ACC112 (cell line): Measurements from ENCODE around the gene OR2T1.

Source experiments
- H2AFZ ChIP-seq: fragments of 200-600 bp; sonication (generic); one replicate; pipeline ENCODE4 v1.6.0; 2017; ENCODE audit warnings: antibody characterized with exemption, low read length; ENCODE audit not compliant: unreplicated experiment
- H3K27ac ChIP-seq: fragments of 200-600 bp; sonication (generic); 2 replicates; pipeline ENCODE4 v1.5.1; 2014; ENCODE audit warnings: low read depth, mild to moderate bottlenecking, antibody characterized with exemption, low read length, moderate library complexity
- H3K27me3 ChIP-seq: fragments of 200-600 bp; sonication (generic); 2 replicates; pipeline ENCODE4 v1.6.1; 2014; ENCODE audit warnings: mild to moderate bottlenecking, antibody characterized with exemption, low read length, moderate library complexity, mixed read lengths; ENCODE audit not compliant: insufficient read depth
- H3K36me3 ChIP-seq: fragments of 200-600 bp; sonication (generic); 2 replicates; pipeline ENCODE4 v1.6.1; 2016; ENCODE audit warnings: mild to moderate bottlenecking, antibody characterized with exemption, low read length, moderate library complexity, mixed read lengths; ENCODE audit not compliant: insufficient read depth
- H3K4me1 ChIP-seq: fragments of 200-600 bp; sonication (generic); one replicate; pipeline ENCODE4 v1.6.1; 2016; ENCODE audit warnings: low read length, mixed read lengths; ENCODE audit not compliant: insufficient read depth, unreplicated experiment, control insufficient read depth
- H3K4me3 ChIP-seq: fragments of 200-600 bp; sonication (generic); 2 replicates; pipeline ENCODE4 v1.5.1; 2014; ENCODE audit warnings: mild to moderate bottlenecking, low read depth, low read length
- H3K79me2 ChIP-seq: fragments of 200-600 bp; sonication (generic); one replicate; pipeline ENCODE4 v1.6.0; 2016; ENCODE audit warnings: low read length; ENCODE audit not compliant: control insufficient read depth, unreplicated experiment, insufficient read depth

OR2T1 gene, protein sequence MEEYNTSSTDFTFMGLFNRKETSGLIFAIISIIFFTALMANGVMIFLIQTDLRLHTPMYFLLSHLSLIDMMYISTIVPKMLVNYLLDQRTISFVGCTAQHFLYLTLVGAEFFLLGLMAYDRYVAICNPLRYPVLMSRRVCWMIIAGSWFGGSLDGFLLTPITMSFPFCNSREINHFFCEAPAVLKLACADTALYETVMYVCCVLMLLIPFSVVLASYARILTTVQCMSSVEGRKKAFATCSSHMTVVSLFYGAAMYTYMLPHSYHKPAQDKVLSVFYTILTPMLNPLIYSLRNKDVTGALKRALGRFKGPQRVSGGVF

DNA sequence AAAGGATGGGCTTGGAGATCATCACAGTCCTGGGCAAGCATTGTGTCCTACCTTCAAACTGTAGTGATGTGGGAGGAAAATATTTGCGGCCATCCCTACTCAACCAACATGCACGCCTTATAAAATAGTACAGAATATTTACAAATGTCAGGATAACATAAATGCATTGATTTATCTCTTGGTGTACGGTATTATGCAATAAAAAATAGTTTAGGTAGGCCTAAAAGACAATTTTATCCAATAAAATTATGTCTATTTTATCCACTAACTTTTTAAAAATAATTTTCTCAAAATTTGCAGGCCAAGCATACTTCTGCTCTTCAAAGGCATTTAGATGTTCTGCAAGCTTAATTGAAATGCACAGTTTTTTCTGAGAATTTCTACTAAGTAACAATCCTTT, at the start of gene OR2T1:
OR2T1 (plus strand) TSS at position 301 of the 400 bp plus-strand sequence. CDS start 3,100 bp downstream, outside the sequence.
- H3K79me2 ChIP-seq = no peaks in the 10 kb centered on the region
- no peaks in the 10 kb centered on the region for H3K4me1 ChIP-seq
- H3K4me3 ChIP-seq = no peak within 1 kb of the TSS
- H3K27me3 ChIP-seq = no peaks in the 10 kb centered on the region
- no peaks in the 10 kb centered on the region for H3K36me3 ChIP-seq
- no peak within 1 kb of the TSS for H2AFZ ChIP-seq
- no peak within 1 kb of the TSS for H3K27ac ChIP-seq

DNA sequence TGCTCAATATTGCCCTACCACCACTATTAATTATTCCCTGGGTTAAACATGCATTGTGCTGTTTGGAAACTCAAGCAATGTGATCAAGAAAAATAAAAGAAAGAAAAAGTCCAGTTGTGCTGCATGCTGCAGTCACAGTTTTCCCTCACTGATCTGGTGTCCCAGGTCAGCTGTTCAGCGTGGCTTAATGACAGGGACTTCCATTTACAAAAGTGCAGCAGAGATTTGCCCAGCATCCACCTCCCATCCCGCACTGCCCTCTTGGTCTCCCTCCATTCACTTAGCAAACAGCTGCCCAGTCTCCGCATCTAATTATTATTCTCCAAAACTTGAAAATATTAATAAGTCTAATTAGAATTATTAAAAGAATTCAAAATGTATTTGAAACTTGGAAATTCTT, 43.4 kb upstream of the OR2T1 start:
- Histone ChIP-seq H3K79me2 (no peaks in the 10 kb centered on the region), H3K27ac (no peak overlapping the region), H2AFZ (no peak overlapping the region), H3K4me1 (no peaks in the 10 kb centered on the region), H3K36me3 (no peaks in the 10 kb centered on the region), H3K27me3 (no peaks in the 10 kb centered on the region), H3K4me3 (no peak overlapping the region)

DNA sequence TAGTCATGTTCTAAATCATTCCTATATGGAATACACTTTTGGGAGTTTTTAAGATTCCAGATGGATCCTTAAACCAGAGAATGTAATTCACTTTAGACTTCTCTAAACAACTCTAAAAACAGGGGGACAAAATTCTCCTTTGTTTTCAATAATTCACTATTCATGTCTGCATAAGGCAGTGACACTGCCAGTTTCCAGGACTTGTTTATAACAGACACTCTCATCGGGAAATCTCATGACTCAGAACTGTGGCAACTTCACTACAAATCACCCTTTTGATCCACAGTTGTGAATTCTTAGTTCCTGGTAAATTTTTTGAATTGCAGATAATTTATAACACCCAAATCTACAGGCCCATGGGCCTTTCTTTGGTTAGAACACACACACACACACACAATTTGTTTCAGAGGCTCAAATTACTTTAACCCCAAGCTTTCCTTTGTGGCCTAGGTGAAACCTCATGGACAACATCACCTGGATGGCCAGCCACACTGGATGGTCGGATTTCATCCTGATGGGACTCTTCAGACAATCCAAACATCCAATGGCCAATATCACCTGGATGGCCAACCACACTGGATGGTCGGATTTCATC, 41.6 kb upstream of the OR2T1 start, which contains the start of gene OR2T4:
OR2T4 (plus strand) TSS at position 545 of the 595 bp plus-strand sequence; CDS start at position 545, 0 bp downstream.
- no peak within 1 kb of the TSS for H3K27ac ChIP-seq
- no peak within 1 kb of the TSS for H2AFZ ChIP-seq
- H3K36me3 ChIP-seq = no peaks in the 10 kb centered on the region
- no peaks in the 10 kb centered on the region for H3K27me3 ChIP-seq
- H3K4me1 ChIP-seq = no peaks in the 10 kb centered on the region
- no peak within 1 kb of the TSS for H3K4me3 ChIP-seq
- no peaks in the 10 kb centered on the region for H3K79me2 ChIP-seq

DNA sequence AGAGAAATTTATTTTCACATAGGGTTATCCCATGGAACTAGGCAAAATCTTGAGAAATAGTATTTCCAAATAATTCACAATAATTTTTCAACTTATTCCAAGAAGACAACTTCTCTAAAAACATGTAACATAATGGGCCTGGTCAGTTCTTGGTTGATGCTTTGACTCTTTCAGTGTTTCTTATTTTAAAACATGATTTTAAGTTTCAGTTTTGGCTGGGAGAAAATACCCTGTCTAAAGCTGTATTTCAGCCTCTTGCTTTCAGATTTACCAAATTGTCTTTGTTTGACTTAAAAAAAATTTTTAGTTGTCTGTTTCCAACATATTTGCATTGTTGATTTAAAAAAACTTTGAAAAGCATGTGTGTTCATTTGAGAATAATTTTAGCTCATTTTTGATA, 36.2 kb upstream of the OR2T1 start:
- H3K27me3 ChIP-seq = no peaks in the 10 kb centered on the region

DNA sequence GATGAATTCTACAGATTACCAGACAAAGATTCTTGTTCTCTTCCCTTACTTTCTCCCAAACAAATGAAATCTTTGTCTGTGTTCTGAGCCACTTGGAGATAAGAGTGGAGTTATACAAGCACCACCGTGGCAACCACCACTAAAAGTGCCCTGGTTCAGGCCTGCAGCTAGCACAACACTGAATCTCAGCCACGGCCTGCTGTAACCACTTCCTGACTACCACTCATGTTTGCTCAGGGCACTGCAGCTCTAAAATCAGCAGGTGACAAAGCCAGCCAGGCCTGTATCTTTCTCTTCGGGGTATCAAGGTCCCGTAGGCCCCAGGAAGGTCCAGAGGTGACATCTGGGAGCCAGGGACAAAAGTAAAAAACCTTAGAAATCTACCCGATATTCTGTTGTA, 30.5 kb upstream of the OR2T1 start:
- H3K79me2 ChIP-seq = no peaks in the 10 kb centered on the region
- no peaks in the 10 kb centered on the region for H3K36me3 ChIP-seq
- no peak overlapping the region for H2AFZ ChIP-seq
- H3K27me3 ChIP-seq = no peaks in the 10 kb centered on the region
- H3K27ac ChIP-seq = no peak overlapping the region
- no peaks in the 10 kb centered on the region for H3K4me1 ChIP-seq
- H3K4me3 ChIP-seq = no peak overlapping the region

More for the DNA sequence above, 36.2 kb upstream of the OR2T1 start:
- H2AFZ ChIP-seq = no peak overlapping the region
- no peaks in the 10 kb centered on the region for H3K4me1 ChIP-seq
- H3K79me2 ChIP-seq = no peaks in the 10 kb centered on the region
- H3K27ac ChIP-seq = no peak overlapping the region
- no peaks in the 10 kb centered on the region for H3K36me3 ChIP-seq
- no peak overlapping the region for H3K4me3 ChIP-seq

DNA sequence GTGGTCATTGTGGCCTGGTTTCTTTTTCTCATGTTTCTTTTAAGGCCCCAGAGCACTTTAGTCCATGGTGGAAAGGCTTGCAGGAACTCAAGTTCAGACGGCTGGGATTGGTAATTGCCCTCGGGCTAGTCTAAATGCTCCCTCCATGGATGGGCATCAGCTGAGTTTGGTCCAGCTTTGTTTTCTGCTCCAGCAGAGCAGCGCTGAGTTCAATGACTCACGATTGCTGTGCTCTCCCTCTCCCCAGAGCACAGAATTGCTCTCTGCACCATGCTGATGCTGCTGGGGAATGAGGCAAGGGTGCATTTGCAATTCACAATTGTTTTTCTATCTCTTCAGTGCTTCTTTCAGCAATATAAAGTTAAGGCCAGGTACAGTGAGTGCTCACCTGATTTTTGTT, 29.1 kb upstream of the OR2T1 start:
- H3K36me3 ChIP-seq = no peaks in the 10 kb centered on the region
- H3K27ac ChIP-seq = no peak overlapping the region
- H3K4me3 ChIP-seq = no peak overlapping the region
- no peak overlapping the region for H2AFZ ChIP-seq
- H3K4me1 ChIP-seq = no peaks in the 10 kb centered on the region
- no peaks in the 10 kb centered on the region for H3K27me3 ChIP-seq
- H3K79me2 ChIP-seq = no peaks in the 10 kb centered on the region

DNA sequence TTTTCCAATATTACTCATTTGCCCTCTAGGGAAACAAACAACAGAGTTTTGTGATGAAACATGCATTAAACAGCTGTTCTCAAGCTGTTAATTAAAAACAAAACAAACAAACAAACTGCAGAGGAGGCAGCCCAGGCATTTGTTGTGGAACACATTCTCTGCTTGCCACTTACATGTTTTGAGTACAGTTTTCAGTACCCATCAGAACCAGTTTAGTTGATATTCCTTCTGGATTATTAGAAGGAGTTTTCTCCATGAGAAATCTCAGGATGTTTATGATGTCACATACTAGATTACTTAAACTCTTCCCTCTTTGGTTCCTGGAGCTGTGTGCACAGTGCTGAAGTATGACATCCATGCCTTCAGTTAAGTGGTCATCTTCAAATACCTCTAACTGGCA, 27.4 kb upstream of the OR2T1 start, which contains the start of gene OR2T6:
OR2T6 (plus strand) TSS at position 301 of the 400 bp plus-strand sequence. CDS start 11,863 bp downstream, outside the sequence.
- no peaks in the 10 kb centered on the region for H3K4me1 ChIP-seq
- H3K79me2 ChIP-seq = no peaks in the 10 kb centered on the region
- no peak within 1 kb of the TSS for H3K27ac ChIP-seq
- H3K4me3 ChIP-seq = no peak within 1 kb of the TSS
- H3K27me3 ChIP-seq = no peaks in the 10 kb centered on the region
- H3K36me3 ChIP-seq = no peaks in the 10 kb centered on the region
- H2AFZ ChIP-seq = no peak within 1 kb of the TSS

DNA sequence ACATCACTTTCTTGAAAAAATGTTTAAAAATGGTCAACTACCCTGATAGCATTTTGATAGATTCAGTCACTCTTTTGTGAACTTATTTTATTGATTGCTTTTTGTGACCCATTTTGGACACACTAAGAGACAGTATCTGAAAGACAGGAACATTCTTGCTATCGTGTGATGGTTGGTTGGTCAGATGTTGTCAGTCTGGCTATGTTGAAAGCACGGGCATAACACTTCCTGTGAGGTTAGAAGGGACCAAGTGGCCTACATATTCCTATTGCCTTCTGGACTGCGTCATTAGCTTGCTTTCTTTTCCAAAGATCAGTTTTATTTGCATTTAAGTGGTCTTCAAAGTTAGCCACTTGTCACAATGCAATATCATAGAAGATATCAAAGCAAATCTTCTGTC, 25.9 kb upstream of the OR2T1 start:
- no peak overlapping the region for H3K4me3 ChIP-seq
- no peak overlapping the region for H3K27ac ChIP-seq
- H2AFZ ChIP-seq = no peak overlapping the region
- H3K36me3 ChIP-seq = no peaks in the 10 kb centered on the region
- no peaks in the 10 kb centered on the region for H3K4me1 ChIP-seq
- no peaks in the 10 kb centered on the region for H3K27me3 ChIP-seq
- no peaks in the 10 kb centered on the region for H3K79me2 ChIP-seq

DNA sequence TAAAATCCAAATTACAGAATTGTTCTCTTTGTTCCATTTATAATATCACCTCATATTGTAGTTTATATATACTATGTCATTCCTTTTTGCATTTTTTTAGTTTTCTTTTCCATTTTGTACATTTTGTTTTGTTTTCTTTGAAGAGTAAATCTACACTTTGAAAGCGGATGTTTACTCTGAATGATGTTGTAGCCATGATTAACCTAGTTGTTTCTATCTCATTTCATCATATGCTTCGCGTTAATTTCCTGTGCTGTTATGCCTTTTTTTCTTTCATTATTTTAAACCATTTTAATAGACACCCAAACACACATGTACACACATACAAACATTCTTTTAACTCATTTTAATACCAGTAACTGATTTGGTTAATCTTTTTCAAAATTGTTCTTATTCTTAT, 22.0 kb upstream of the OR2T1 start:
- H3K27ac ChIP-seq = no peak overlapping the region
- H3K36me3 ChIP-seq = no peaks in the 10 kb centered on the region
- H3K4me1 ChIP-seq = no peaks in the 10 kb centered on the region
- H2AFZ ChIP-seq = no peak overlapping the region
- H3K27me3 ChIP-seq = no peaks in the 10 kb centered on the region
- no peak overlapping the region for H3K4me3 ChIP-seq
- no peaks in the 10 kb centered on the region for H3K79me2 ChIP-seq

DNA sequence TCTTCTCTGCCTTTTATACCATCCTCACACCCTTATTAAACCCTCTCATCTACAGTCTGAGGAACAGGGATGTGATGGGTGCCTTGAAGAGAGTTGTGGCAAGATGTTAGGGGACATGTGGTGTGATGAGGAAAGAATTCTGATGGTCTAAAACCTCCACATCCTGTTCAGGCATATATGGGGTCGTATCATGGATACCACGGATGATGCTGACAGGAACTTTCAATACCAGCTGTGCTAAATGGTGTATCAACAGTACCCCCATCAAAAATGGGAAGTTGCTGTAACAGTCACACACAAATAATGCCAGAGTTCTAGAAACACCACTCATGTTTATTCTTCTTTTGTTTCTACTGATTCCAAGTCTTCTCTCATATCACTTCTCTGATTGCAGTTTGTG, 14.4 kb upstream of the OR2T1 start:
- Histone ChIP-seq H3K36me3 (no peaks in the 10 kb centered on the region), H3K4me1 (no peaks in the 10 kb centered on the region), H3K4me3 (no peak overlapping the region), H3K79me2 (no peaks in the 10 kb centered on the region), H2AFZ (no peak overlapping the region), H3K27ac (no peak overlapping the region), H3K27me3 (no peaks in the 10 kb centered on the region)

DNA sequence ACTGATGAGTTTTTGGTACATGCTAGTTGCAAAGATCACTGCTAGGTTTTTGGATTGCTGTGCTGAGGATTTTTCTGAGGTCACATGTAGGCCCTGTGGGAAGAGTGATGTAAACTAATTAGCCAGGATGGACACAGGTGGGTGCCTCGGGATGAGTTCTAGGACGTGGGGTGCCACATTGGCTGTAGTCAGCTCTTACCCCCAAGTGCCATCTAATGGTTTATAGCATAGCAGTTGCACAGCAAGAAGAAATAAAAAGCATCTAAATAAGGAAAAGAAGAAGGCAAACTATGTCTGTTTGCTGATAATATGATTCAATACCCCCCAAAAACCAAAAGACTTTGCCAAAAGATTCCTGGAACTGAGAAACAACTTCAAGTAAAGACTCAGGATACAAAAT, 9.8 kb upstream of the OR2T1 start:
- Histone ChIP-seq H3K36me3 (no peaks in the 10 kb centered on the region), H3K27me3 (no peaks in the 10 kb centered on the region), H3K79me2 (no peaks in the 10 kb centered on the region), H3K27ac (no peak overlapping the region), H2AFZ (no peak overlapping the region), H3K4me3 (no peak overlapping the region), H3K4me1 (no peaks in the 10 kb centered on the region)
